K562 (cell line): ENCODE data around the gene CFAP410. TPM values are rescaled to one million over a fixed set of nuclear protein-coding genes. Genes with fewer than 3 reads are reported as not detected.

Source experiments
- CCNT2 ChIP-seq: IDR thresholded peaks from 2 replicates; pipeline ENCODE4 v1.6.1; 2011; ENCODE audit warnings: borderline replicate concordance, low read depth, mild to moderate bottlenecking, moderate library complexity, mixed read lengths, low read length; ENCODE audit not compliant: insufficient read length; ENCODE audit errors: extremely low read depth
- E2F6 ChIP-seq, 2 experiments: IDR thresholded peaks; 2 replicates each; pipeline ENCODE4 v1.6.1; 2011; ENCODE audit warnings: borderline replicate concordance in 1 of 2, control low read depth in 1 of 2, low read depth in 1 of 2, low read length in 1 of 2, mild to moderate bottlenecking in 1 of 2, mixed read lengths in 1 of 2, moderate library complexity in 1 of 2; ENCODE audit not compliant: insufficient read depth in 1 of 2, insufficient read length in 1 of 2, poor library complexity in 1 of 2, severe bottlenecking in 1 of 2; ENCODE audit errors: extremely low read depth in 1 of 2
- ESRRB ChIP-seq: fragments of 250-450 bp; sonication (Bioruptor Pico); IDR thresholded peaks from 2 replicates; pipeline ENCODE4 v1.5.0; 2020; ENCODE audit warnings: mild to moderate bottlenecking, moderate library complexity, borderline replicate concordance
- HDAC6 ChIP-seq: IDR thresholded peaks from 2 replicates; pipeline ENCODE4 v1.6.1; 2012; ENCODE audit warnings: low read depth, mild to moderate bottlenecking, control low read depth, inconsistent platforms, low read length, moderate library complexity
- HOMEZ ChIP-seq: fragments of 250-450 bp; sonication (Bioruptor Pico); IDR thresholded peaks from 2 replicates; pipeline ENCODE4 v1.4.0; 2020; ENCODE audit warnings: mild to moderate bottlenecking, moderate library complexity
- JUN ChIP-seq, 2 experiments: sonication (generic) in 1 of 2; formaldehyde crosslinking in 1 of 2; IDR thresholded peaks; 2 replicates each; pipeline versions ENCODE4 v1.6.1 to v1.8.0; 2012 to 2022; ENCODE audit warnings: borderline replicate concordance in 2 of 2, mild to moderate bottlenecking in 2 of 2, improper control_type of control experiment in 1 of 2, low read depth in 1 of 2, low read length in 1 of 2, missing genetic modification reagents in 1 of 2
- KDM1A ChIP-seq, 2 experiments: fragments of 450-650 bp; IDR thresholded peaks; 2 replicates each; pipeline ENCODE4 v1.6.1; 2016; ENCODE audit warnings: mild to moderate bottlenecking in 2 of 2
- KLF10 ChIP-seq: fragments of 250-450 bp; sonication (Bioruptor Pico); IDR thresholded peaks from 2 replicates; pipeline ENCODE4 v1.6.1; 2021; ENCODE audit warnings: matching md5 sums
- NCOA4 ChIP-seq: fragments of 450-650 bp; IDR thresholded peaks from 2 replicates; pipeline ENCODE4 v1.6.1; 2018; ENCODE audit warnings: mild to moderate bottlenecking; ENCODE audit not compliant: partially characterized antibody
- REST ChIP-seq, 2 experiments: fragments of 450-650 bp; formaldehyde crosslinking in 1 of 2; IDR thresholded peaks; 2 replicates each; pipeline versions ENCODE4 v1.4.0 to v1.6.1; 2014 to 2020; ENCODE audit warnings: mild to moderate bottlenecking in 2 of 2, borderline replicate concordance in 1 of 2, low read depth in 1 of 2
- RUNX1 ChIP-seq: sonication (generic); IDR thresholded peaks from 2 replicates; pipeline ENCODE4 v1.6.1; 2016; ENCODE audit warnings: antibody characterized with exemption, low read depth
- TFAP4 ChIP-seq: sonication (generic); formaldehyde crosslinking; IDR thresholded peaks from 2 replicates; pipeline ENCODE4 v1.8.0; 2022; ENCODE audit warnings: missing genetic modification reagents, mild to moderate bottlenecking, moderate library complexity, borderline replicate concordance
- ZFPM2 ChIP-seq: fragments of 250-450 bp; sonication (Bioruptor Pico); IDR thresholded peaks from 2 replicates; pipeline ENCODE4 v1.5.1; 2022; ENCODE audit warnings: mild to moderate bottlenecking
- ZNF75A ChIP-seq: fragments of 450-650 bp; formaldehyde crosslinking; IDR thresholded peaks from 2 replicates; pipeline ENCODE4 v1.4.0; 2020; ENCODE audit warnings: mild to moderate bottlenecking
- polyA plus RNA-seq, 8 experiments: library from polyadenylated mRNA; depleted of rRNA in 4 of 8; stranded (reverse) in 5 of 8; unstranded in 3 of 8; fragments of >200 nt; fragmentation: Nextera tagmentation in 2 of 8; fragmentation: Illumina TruSeq in 1 of 8; extraction: Ambion mirVana in 2 of 8; extraction: Trizol in 1 of 8; gene quantifications; 2 replicates each; pipeline versions ENCODE4 v1.2.1 to v1.2.3, GENCODE V29; 2011 to 2014; ENCODE audit warnings: inconsistent platforms in 1 of 8, missing spikeins in 1 of 8
- total RNA-seq, 7 experiments: library from RNA; depleted of rRNA in 6 of 7; stranded (reverse); fragments of >200 nt in 6 of 7; fragmentation: Illumina TruSeq in 2 of 7; extraction: Trizol in 2 of 7; gene quantifications; 2 replicates each; pipeline versions ENCODE4 v1.2.1 to v1.2.3, GENCODE V29; 2011 to 2021; ENCODE audit warnings: low replicate concordance in 1 of 7

The CFAP410 gene
- total and polyA plus RNA-seq, 9 of the 15 experiments (the other 6 are each of a cell fraction or from before 2014, with no cell fraction given), result 0.07 to 17.3 (median 2.3) TPM

GRCh38 chr21:44300262-44300959, 38.8 kb downstream of the CFAP410 start (continued):
- TF ChIP-seq REST (IDR thresholded peaks at IDR 0.05; ENCODE audit: borderline replicate concordance) (no peak), REST (CRISPR knock-in tag; IDR thresholded peaks at IDR 0.05; ENCODE audit: low read depth) (0 out of 2 replicates have a peak, but pooled peaks have one; percentile 42), ZNF75A (CRISPR knock-in tag) (no peak), JUN (IDR thresholded peaks at IDR 0.05; ENCODE audit: borderline replicate concordance, low read depth, low read length) (no peak), JUN (CRISPR knock-in tag; IDR thresholded peaks at IDR 0.05; ENCODE audit: borderline replicate concordance) (no peak), ZFPM2 (CRISPR knock-in tag) (no peak), TFAP4 (CRISPR knock-in tag) (peak; percentile 34; the same call in 1 of the 2 replicates), CCNT2 (no peak), ESRRB (CRISPR knock-in tag) (no peak), KDM1A (IDR thresholded peaks at IDR 0.05) (no peak), HOMEZ (no peak), RUNX1 (no peak), E2F6 (IDR thresholded peaks at IDR 0.05; ENCODE audit: borderline replicate concordance in 1 of 2, extremely low read depth in 1 of 2, insufficient read depth in 1 of 2, insufficient read length in 1 of 2, low read depth in 1 of 2, low read length in 1 of 2, poor library complexity in 1 of 2, severe bottlenecking in 1 of 2) (peak in 1 of 2 experiments; percentile 11), KLF10 (no peak), NCOA4 (no peak), HDAC6 (no peak)
